ENCODE measurements around the gene SUSD4.

Gene SUSD4

GRCh38 chr1:223364685-223365382 is 858 bp upstream of the SUSD4 start:
- H3K4me2 ChIP-seq: peak overlapping the region; percentile 90 to 100 (median 99)
- peaks cover 22 to 50% (median 25%) of the 10 kb centered on the region in 11 experiments for H3K27me3 ChIP-seq
- H3K36me3 ChIP-seq: no peaks in the 10 kb centered on the region
- TF ChIP-seq Cebpa-rat (IDR thresholded peaks at IDR 0.05): no peak
- H3K27ac ChIP-seq: no peak overlapping the region
- H3K9me3 ChIP-seq (replicated peaks in 1 of 11): no peaks in the 10 kb centered on the region
- peak overlapping the region; percentile 65 to 77 (median 70) for H3K4me3 ChIP-seq
- H3K9ac ChIP-seq: peak overlapping the region in 9 of 11 experiments; percentile 26 to 65 (median 45); a peak in 10 of 22 replicates
- peaks cover 0 to 13% (median 0%) of the 10 kb centered on the region in 11 experiments; a peak in 3 of 22 replicates for H4K20me1 ChIP-seq
- H3K4me1 ChIP-seq: peaks cover 4 to 21% (median 16%) of the 10 kb centered on the region in 10 experiments; a peak in 16 of 20 replicates

- H3K36me3 ChIP-seq: no peaks in the 10 kb centered on the region
- peak overlapping the region; percentile 90 to 100 (median 99) for H3K4me2 ChIP-seq
- H4K20me1 ChIP-seq: peaks cover 0 to 13% (median 0%) of the 10 kb centered on the region in 11 experiments; a peak in 3 of 22 replicates
- H3K9ac ChIP-seq: peak overlapping the region; percentile 24 to 76 (median 58); a peak in 18 of 22 replicates
- peaks cover 4 to 21% (median 16%) of the 10 kb centered on the region in 10 experiments; a peak in 16 of 20 replicates for H3K4me1 ChIP-seq
- H3K9me3 ChIP-seq (replicated peaks in 1 of 11): no peaks in the 10 kb centered on the region
- peaks cover 22 to 50% (median 25%) of the 10 kb centered on the region in 11 experiments for H3K27me3 ChIP-seq
- peak overlapping the region; percentile 65 to 77 (median 70) for H3K4me3 ChIP-seq
- peak overlapping the region in 3 of 11 experiments; percentile 16 to 42 (median 35); a peak in 6 of 22 replicates for H3K27ac ChIP-seq
- no peak for TF ChIP-seq Cebpa-rat (IDR thresholded peaks at IDR 0.05)
Observed at GRCh38 chr1:223363057-223363855, 720 bp downstream of the SUSD4 start.

- Histone ChIP-seq H3K36me3 (no peaks in the 10 kb centered on the region), H3K9ac (no peak overlapping the region), H3K4me3 (no peak overlapping the region), H3K4me1 (peaks cover 4 to 15% (median 10%) of the 10 kb centered on the region in 10 experiments; a peak in 13 of 20 replicates), H3K9me3 (replicated peaks in 1 of 11) (no peaks in the 10 kb centered on the region), H4K20me1 (peaks cover 0 to 4% (median 0%) of the 10 kb centered on the region in 11 experiments; a peak in 1 of 22 replicates), H3K27me3 (peaks cover 0 to 26% (median under 1%) of the 10 kb centered on the region in 11 experiments; a peak in 13 of 22 replicates), H3K4me2 (no peak overlapping the region), H3K27ac (no peak overlapping the region)
- TF ChIP-seq Cebpa-rat (IDR thresholded peaks at IDR 0.05): no peak
Observed at GRCh38 chr1:223358826-223359225, 5.2 kb downstream of the SUSD4 start.

DNA sequence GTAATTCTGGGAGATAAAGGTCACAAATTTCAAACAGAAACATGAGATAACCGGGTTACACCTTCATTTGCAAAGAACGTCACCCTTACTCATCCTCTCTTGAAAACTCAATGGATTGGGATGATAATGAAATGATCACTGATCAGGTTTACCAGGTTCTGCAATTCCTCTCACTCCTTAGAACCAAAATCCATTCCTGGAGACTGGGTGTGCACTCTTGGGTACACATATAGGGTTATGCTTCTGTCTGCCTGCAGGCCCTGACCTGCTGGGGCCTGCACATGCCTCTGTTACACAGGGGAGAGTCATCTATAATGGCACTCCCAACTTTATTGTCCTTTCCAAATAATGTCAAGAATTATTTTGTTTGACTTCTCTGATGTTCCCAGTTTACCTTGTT is 8.3 kb downstream of the SUSD4 start:
- Histone ChIP-seq H3K4me3 (no peak overlapping the region), H3K4me1 (no peaks in the 10 kb centered on the region), H3K9ac (no peak overlapping the region), H3K27ac (no peak overlapping the region), H3K9me3 (replicated peaks in 1 of 11) (no peaks in the 10 kb centered on the region), H4K20me1 (no peaks in the 10 kb centered on the region), H3K36me3 (no peaks in the 10 kb centered on the region), H3K27me3 (no peaks in the 10 kb centered on the region), H3K4me2 (no peak overlapping the region)
- TF ChIP-seq Cebpa-rat (IDR thresholded peaks at IDR 0.05): no peak

GRCh38 chr1:223353939-223354338 is 10.0 kb downstream of the SUSD4 start:
- Histone ChIP-seq H3K36me3 (no peaks in the 10 kb centered on the region), H3K27me3 (no peaks in the 10 kb centered on the region), H3K4me2 (no peak overlapping the region), H3K9ac (no peak overlapping the region), H4K20me1 (no peaks in the 10 kb centered on the region), H3K27ac (no peak overlapping the region), H3K4me1 (no peaks in the 10 kb centered on the region), H3K4me3 (no peak overlapping the region), H3K9me3 (replicated peaks in 1 of 11) (no peaks in the 10 kb centered on the region)
- TF ChIP-seq Cebpa-rat (IDR thresholded peaks at IDR 0.05): no peak

GRCh38 chr1:223352944-223353343 is 11.0 kb downstream of the SUSD4 start:
- H3K36me3 ChIP-seq: no peaks in the 10 kb centered on the region
- TF ChIP-seq Cebpa-rat (IDR thresholded peaks at IDR 0.05): no peak

DNA sequence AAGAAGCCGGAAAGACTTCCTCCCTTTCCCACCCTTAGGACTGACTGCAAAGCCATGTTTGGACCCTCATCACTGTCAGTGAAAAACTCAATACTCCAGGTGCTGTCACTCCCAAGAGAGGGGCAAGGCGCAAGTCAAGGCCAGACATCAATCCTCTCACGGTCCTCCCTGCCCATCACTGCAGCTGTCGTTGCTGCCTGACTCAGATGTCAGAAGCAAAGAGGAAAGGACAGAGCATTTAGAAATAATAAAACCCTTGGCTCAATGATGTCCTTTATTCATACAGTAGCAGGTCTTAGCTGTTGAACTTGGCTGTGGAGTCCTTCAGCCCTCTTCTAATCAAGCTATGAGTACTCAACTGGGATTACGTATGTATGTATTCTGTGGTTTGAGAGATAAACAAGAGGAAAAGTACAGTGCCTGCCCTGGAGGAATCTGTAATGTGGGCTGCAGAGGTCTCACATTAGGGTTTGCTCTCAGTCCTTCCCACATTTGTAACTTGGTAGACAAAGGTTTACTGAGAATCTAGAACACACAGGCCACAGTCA is 13.5 kb downstream of the SUSD4 start:
- H4K20me1 ChIP-seq: no peaks in the 10 kb centered on the region
- no peaks in the 10 kb centered on the region for H3K27me3 ChIP-seq
- H3K9ac ChIP-seq: no peak overlapping the region
- H3K4me1 ChIP-seq: peaks cover 0 to 13% (median 13%) of the 10 kb centered on the region in 10 experiments; a peak in 16 of 20 replicates
- no peaks in the 10 kb centered on the region for H3K36me3 ChIP-seq
- 0 out of 22 replicates have a peak overlapping the region, but pooled peaks of 1 of the 11 experiments have one; percentile 10 for H3K4me2 ChIP-seq
- H3K9me3 ChIP-seq (replicated peaks in 1 of 11): no peaks in the 10 kb centered on the region
- H3K27ac ChIP-seq: no peak overlapping the region
- no peak overlapping the region for H3K4me3 ChIP-seq
- no peak for TF ChIP-seq Cebpa-rat (IDR thresholded peaks at IDR 0.05)

More at GRCh38 chr1:223352944-223353343, 11.0 kb downstream of the SUSD4 start:
- no peaks in the 10 kb centered on the region; a peak in 1 of 20 replicates for H3K4me1 ChIP-seq
- no peaks in the 10 kb centered on the region for H4K20me1 ChIP-seq
- H3K9me3 ChIP-seq (replicated peaks in 1 of 11): no peaks in the 10 kb centered on the region
- no peaks in the 10 kb centered on the region for H3K27me3 ChIP-seq
- no peak overlapping the region for H3K9ac ChIP-seq
- H3K4me2 ChIP-seq: no peak overlapping the region
- H3K27ac ChIP-seq: no peak overlapping the region
- no peak overlapping the region for H3K4me3 ChIP-seq

GRCh38 chr1:223349241-223349640 is 14.7 kb downstream of the SUSD4 start:
- no peak for TF ChIP-seq Cebpa-rat (IDR thresholded peaks at IDR 0.05)
- Histone ChIP-seq H3K4me2 (no peak overlapping the region), H3K9ac (no peak overlapping the region), H3K9me3 (replicated peaks in 1 of 11) (no peaks in the 10 kb centered on the region), H3K4me3 (no peak overlapping the region), H3K27me3 (no peaks in the 10 kb centered on the region), H3K4me1 (peaks cover 0 to 23% (median 17%) of the 10 kb centered on the region in 10 experiments; a peak in 16 of 20 replicates), H3K27ac (no peak overlapping the region), H3K36me3 (no peaks in the 10 kb centered on the region), H4K20me1 (no peaks in the 10 kb centered on the region)

GRCh38 chr1:223348439-223348838 is 15.5 kb downstream of the SUSD4 start:
- H3K9me3 ChIP-seq (replicated peaks in 1 of 11): no peaks in the 10 kb centered on the region
- H3K36me3 ChIP-seq: no peaks in the 10 kb centered on the region
- H3K9ac ChIP-seq: no peak overlapping the region
- no peaks in the 10 kb centered on the region for H3K27me3 ChIP-seq
- TF ChIP-seq Cebpa-rat (IDR thresholded peaks at IDR 0.05): no peak
- no peaks in the 10 kb centered on the region for H4K20me1 ChIP-seq
- peaks cover 0 to 29% (median 17%) of the 10 kb centered on the region in 10 experiments; a peak in 16 of 20 replicates for H3K4me1 ChIP-seq
- H3K4me2 ChIP-seq: no peak overlapping the region
- H3K27ac ChIP-seq: no peak overlapping the region
- no peak overlapping the region for H3K4me3 ChIP-seq
